GM21825 (cell line): ENCODE data around the gene OR2H1.

Source experiments
- ATAC-seq: cut with Tn5 transposase; IDR thresholded peaks from one replicate; pipeline ENCODE4 v1.9.1; 2021; ENCODE audit warnings: mild to moderate bottlenecking, moderate library complexity; ENCODE audit not compliant: unreplicated experiment

OR2H1 gene

DNA sequence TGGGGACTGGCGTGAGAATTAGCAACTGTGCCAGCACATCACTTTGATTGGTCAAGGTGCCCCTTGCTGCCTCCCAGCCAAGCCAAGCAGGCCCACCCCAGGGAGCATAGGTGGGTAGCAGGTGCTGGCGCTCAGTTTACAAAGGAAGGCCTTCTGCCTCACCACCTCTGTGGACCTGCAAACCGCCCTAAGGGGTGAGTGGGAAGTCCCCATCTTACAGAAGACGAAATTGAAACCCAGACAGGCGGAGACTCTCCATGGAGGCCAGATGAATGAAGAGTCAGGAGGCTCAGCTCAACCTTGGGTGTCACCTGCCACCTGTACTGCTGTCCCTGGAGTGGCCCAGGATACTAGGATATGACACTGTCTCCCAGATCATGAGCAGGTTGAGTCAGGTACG lies 52.3 kb downstream of the OR2H1 start:
- peak; percentile 71 for ATAC-seq

DNA sequence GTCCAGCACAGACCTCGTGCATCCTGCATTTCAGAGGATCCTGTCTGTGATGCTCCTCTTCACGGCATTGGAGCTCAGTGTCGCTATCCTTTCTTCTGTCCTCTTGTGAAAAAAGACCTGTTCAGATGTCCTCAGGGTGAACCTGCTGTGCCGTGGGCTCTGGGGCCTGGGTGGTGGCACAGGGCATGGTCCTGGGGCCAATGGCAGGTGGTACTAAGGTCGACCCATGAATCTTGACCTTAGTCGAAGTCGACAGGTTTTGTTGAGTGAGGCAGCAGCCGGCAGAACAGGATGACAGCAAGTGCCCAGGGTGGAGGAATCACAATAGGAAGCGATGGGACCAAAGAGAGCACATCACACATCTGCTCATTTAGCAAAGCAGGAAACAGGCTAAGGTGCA lies 52.8 kb downstream of the OR2H1 start:
- ATAC-seq: no peak

DNA sequence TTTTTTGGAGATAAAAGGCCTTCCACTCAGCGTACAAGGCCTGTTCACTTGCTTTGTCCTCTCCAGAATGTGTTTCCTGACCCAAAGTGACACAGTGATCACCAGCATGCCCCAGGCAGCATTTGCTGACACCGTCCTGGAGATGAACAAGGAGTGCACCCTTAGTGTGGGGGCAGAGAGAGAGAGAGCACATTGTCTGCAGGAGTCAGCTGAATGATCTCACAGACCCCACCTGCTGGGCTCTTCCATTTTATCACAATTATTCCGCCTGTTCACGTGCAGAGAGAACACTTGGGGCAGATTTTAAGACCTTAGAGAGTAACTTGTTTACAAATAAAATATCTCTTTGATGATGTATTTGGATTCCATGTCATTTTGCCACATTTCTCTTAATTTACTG lies 53.2 kb downstream of the OR2H1 start:
- no peak for ATAC-seq

DNA sequence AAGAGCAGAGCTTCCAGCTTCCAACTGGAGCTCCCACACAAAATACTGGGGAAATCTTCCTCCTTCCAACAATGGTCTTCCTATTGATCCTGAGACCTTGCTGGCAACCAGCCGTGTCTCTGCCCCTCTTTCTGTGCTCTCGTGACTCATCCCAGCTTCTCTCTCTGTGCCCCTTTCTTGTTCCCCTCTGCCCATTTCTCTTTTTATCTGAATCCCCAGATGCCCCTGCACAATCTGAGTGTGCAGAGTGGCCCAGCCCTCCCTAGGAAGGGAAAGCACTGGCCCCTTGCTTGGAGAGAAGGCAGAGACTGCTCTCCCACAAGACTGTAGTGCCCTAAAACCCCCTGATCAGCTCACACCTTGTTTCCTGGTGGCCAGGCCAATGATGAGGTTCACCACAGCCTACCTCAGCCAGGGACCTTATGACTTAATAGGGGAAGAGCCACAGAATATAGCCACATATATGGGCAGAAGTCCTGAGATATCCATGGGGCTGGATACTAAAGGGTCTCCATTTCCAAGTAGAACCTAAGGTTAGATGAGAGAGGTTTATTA lies 53.9 kb downstream of the OR2H1 start:
- ATAC-seq: no peak
